AML-193 (cell line): ENCODE data around the gene CHD9.
A peak's percentile ranks its signal among the peaks of the same experiment; 100 is the strongest.
"Not testable (repeated sequence)": the region's sequence is repeated elsewhere in the genome, so short reads cannot be mapped to it uniquely, and the experiment has no call there.

Source experiments
- DNase-seq, 2 experiments: peaks; one replicate each; lab custom pipeline; 2025; lab: John Stamatoyannopoulos, UW

Gene CHD9, protein sequence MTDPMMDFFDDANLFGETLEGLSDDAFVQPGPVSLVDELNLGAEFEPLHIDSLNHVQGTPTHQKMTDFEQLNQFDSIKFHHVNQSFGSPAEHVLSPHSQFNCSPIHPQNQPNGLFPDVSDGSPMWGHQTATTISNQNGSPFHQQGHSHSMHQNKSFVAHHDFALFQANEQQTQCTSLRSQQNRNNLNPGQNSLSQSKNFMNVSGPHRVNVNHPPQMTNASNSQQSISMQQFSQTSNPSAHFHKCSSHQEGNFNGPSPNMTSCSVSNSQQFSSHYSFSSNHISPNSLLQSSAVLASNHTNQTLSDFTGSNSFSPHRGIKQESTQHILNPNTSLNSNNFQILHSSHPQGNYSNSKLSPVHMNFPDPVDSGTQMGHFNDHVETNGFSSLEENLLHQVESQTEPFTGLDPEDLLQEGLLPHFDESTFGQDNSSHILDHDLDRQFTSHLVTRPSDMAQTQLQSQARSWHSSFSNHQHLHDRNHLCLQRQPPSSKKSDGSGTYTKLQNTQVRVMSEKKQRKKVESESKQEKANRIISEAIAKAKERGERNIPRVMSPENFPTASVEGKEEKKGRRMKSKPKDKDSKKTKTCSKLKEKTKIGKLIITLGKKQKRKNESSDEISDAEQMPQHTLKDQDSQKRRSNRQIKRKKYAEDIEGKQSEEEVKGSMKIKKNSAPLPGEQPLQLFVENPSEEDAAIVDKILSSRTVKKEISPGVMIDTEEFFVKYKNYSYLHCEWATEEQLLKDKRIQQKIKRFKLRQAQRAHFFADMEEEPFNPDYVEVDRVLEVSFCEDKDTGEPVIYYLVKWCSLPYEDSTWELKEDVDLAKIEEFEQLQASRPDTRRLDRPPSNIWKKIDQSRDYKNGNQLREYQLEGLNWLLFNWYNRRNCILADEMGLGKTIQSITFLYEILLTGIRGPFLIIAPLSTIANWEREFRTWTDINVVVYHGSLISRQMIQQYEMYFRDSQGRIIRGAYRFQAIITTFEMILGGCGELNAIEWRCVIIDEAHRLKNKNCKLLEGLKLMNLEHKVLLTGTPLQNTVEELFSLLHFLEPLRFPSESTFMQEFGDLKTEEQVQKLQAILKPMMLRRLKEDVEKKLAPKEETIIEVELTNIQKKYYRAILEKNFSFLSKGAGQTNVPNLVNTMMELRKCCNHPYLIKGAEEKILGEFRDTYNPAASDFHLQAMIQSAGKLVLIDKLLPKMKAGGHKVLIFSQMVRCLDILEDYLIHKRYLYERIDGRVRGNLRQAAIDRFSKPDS (N-terminal part only)

DNA sequence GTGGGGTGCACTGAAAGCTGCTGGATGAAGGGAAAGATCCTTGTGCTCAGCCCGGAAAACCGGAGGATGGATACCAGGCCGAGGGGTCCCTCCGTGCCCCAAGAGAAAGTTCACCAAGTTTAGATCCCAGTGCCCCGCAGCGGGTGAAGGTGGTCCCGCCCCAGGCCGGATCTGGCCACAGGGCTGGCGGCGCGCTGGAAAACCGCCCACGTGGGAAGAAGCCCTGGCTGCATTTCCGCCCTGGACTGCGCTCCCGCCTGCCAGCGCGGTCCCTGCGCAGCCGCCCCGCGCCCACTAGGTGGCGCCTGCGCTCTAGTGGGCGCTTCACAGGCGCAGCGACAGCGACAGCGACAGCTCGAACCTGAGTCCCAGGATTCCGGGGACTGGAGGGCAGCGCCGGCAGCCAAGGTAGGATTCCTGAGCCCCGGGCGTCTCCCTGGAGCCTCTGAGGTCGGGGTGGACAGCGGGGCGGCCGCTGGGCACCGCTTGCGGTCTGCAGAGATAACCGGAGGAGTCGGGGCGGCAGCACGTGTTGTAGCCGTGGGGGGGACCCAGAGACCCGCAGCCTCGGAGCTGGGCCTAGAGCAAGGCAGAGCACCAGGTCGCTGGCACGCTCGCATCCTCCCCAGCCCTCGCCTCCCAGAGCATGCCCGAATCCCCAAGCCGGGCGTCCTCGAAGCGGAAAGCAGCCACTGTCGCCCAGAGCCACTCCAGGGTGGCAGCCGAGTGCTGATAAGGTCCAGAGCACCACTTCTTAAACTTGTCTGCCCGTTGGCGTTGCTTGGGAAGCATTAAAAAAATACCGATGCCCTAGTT lies at the start of gene CHD9:
CHD9 (plus strand) TSS at position 322 of the 816 bp plus-strand sequence. CDS start 101,099 bp downstream, outside the sequence.
- peak; percentile 73 to 77 for DNase-seq

DNA sequence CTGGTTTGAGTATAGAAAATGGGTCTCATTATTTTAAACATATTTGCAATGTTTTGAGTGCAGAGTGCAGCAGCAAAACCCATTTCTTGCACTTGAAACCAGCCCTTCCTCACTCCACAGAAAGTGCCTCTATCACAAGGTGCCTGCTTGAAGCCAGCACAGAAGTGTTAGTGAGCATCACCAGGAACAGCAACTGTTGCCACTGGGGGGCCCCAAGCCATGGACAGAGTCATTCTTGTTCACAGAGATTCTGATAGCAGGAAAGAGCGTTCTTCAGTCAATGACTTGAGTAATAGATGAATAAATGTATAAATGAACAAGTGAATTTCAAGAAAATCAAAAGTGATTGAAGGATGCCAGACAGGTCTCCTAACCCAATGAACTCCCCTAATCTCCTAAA lies 47.7 kb upstream of the CHD9 start:
- no peak for DNase-seq

DNA sequence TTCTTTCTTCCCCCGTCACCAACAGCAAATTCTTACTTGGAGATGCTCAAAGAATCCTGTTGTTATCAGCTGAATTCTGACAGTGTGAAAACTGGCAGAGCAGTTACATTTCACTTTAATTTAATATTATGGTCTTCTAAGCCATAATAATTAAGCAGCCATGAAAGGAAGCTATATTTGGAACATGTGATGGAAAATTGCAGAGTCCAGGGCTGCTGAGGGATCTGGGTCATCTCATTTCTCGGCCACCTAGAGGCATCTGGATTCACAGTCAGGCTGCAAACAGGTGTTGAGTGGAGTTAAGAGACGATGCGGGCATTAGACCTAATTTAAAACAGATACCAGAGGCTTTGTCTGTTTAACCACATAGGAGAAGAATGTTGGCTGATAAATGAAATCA lies 40.5 kb upstream of the CHD9 start:
- DNase-seq, result no peak

DNA sequence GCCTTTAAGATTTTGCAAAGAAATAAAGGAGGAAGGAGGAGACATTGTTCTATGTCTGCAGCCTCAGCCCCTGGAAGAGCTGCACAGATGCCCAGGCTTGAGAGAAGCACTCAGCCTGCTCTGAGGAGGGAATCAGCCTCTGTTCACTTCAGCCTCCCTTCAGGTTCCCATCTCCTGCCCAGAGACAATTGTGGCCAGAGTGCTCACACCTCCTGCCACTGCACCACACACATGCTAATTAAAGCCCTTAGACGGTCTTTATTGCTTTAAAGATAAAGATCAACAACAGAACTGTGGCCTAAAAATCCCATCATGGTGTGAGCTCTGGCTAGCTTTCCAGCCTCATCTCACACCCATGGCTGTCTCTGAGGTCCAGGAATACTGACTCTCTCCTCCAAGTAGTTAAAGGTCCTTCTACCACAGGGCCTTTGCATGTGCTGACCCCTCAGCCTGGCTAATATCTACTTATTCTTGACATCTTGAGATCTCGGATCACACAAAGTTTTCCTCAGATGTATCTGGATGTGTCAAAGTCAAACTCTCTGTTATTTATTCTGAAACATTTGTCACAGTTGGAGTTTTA lies 35.9 kb upstream of the CHD9 start:
- no peak for DNase-seq

DNA sequence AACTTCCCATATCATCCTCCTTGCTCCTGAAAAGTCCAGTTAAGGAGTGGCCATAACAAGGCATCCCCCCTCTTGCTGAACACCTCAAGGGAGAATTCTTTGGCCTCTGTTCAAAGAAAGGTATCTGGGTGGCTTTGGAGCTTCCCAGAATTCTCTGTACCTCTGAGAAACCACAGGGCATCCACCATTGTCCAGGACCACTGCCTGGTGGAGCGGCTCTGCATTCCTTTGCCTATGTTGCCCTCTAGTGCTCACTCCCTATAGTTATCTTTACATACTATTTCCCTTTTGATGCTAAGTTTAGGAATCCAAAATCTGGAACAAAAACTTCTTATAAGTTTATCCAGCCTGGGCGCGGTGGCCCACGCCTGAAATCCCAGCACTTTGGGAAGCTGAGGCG lies 32.4 kb upstream of the CHD9 start:
- peak; percentile 33 to 35 for DNase-seq

DNA sequence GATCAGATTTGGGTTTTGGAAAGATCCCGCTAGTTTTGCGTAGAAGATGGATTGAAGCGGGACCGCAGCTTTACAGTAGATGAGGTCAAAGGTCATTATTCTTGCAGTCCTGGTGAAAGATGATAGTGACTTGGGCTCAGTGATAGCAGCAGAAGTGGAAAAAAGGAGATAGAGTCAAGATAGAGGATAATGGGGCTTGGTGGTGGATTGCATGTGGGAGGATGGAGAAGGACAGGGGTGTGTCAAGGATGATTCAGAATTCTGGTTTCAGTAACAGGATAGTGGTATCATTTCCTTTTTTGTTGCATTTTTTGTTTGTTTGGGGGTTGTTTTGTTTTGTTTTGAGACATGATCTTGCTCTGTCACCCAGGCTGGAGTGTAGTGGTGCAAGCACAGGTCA lies 30.7 kb upstream of the CHD9 start:
- DNase-seq, result no peak

DNA sequence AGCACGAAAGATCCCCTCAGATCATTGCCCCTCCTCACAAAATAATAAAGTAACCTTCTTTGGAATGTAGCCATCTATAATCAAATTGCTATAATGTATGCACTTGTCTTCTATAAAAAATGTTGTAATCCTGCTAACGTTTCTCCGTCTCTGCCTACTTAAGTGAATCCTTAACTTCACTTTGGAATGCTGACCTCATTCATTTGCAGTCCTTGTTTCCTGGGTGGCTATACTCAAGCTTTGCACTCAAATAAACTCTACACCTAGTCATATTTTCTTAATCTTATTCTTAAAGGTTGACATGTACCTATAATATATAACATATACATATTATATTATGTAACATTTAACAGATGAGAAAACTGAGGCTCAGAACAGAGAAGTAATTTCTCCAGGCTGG lies 24.8 kb upstream of the CHD9 start:
- DNase-seq, result no peak

DNA sequence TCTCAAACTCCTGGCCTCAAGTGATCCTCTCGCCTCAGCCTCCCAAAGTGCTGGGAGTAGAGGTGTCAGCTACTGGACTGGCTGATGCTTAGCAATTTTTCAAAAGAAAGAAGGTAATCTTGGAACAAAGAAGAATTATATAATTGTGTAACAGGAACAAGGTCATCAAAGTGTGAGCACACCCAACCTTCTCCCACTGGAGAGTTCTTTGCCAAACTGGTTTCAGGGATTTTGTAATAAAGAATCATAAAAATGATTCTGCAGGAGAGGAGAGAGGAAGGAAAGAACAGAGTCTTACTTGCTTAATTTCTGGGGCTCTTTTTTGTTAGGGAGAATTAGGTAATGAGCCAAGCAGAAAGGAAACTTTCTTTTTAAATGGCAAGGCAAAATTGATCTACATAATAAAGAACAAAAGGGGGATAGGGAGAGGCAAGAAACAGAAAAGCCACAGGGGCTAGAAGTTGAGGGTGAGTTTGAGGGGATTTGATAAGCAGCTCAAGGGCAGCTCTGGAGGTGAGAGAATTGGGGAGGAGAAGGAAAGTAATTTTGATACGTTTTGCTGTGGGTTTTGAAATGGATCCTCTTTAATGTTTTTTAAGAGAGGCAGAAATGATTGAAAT lies 23.4 kb upstream of the CHD9 start:
- DNase-seq, result no peak

DNA sequence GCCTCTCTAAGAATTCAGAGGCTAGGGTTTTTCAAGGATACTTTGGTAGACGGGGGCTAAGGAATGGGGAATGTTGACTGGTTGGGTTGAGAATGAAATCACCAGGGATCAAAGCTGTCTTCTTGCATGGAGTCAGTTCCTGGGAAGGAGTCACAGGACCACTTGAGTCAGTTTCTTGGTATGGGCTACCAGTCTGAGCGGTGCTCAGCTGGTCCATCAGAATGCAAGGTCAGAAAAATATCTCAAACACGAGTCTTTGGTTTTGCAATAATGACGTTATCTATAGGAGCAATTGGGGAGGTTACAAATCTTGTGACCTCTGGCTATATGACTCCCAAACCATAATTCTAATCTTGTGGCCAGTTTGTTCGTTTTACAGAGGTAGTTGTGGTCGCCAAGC lies 20.5 kb upstream of the CHD9 start:
- no peak for DNase-seq

DNA sequence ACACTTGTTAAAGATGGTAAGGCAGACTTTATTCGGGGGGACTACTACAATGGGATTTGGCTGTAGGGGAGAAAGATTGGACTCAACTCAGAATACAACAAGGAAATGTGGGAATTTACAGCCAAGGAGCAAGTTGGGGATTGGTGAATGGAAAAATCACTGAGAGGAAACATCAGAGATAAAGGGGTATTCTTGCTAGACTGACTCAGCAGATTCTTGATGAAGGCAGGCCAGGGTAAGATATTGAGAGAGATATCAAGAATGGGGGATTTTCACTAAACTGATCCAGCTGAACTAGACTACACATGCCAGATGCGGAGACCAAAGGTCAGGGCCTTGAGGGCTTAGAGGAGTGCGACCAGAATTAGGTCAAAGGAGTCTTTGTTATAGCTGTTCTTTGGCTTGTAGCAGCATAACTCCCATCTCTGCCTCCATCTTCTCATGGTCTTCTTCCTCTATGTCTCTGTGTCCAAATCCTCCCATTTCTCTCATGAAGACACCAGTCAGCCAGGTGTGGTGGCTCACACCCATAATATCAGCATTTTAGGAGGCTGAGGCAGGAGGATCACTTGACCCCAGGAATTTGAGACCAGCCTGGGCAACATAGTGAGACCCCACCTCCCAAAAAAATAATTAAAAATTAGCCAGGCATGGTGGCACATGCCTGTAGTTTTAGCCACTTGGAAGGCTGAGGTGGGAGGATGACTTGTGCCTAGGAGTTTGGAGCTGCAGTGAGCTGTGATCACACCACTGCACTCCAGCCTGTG lies 19.4 kb upstream of the CHD9 start:
- no peak for DNase-seq

DNA sequence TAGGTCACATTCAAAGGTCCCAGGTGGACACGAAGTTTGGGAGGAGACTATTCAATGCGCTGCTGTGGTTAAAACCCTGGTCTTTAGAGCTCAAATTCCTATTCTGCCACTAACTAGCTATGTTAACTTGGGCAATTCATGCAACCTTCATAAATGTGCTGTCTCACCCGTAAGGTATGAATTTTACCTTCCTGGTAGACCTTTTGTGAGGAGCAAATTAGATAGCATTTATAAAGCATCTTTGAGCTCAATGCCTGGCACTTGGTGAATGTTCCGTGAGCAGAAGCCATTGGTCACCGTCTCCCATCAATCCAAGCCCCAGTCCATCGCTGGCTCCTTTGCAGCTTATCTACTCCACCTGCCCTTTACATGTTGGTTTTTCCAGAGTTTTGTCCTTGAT lies 18.7 kb upstream of the CHD9 start:
- no peak for DNase-seq

DNA sequence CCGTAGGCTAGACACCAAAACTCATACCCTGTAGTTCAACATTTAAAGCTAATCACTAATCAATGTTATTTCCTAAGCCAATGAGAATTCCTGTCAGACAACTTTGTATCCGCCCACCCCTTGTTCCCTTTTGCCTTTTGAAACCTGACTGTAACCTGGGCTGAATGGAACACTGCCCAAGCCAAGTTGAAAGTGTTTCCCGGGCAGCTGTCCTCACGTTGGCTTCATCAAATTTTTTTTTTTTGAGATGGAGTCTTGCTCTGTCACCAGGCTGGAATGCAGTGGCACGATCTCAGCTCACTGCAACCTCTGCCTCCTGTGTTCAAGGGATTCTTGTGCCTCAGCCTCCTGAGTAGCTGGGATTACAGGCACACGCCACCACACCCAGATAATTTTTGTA lies 18.1 kb upstream of the CHD9 start:
- DNase-seq, result not testable (repeated sequence)

DNA sequence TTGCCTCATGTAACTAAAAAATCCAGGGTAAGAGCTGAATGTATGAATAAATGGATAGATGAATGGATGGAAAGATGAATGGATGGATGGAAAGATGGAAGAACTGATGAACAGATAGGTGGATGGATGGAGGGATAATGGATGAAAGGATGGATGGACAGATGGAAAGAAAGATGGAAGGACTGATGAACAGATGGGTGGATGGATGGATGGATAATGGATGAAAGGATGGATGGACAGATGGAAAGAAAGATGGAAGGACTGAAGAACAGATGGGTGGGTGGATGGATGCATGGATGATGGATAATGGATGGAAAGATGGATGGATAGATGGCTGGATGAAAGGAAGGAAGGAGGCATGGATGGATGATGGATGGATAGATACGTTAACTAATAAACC lies 14.0 kb upstream of the CHD9 start:
- no peak for DNase-seq

DNA sequence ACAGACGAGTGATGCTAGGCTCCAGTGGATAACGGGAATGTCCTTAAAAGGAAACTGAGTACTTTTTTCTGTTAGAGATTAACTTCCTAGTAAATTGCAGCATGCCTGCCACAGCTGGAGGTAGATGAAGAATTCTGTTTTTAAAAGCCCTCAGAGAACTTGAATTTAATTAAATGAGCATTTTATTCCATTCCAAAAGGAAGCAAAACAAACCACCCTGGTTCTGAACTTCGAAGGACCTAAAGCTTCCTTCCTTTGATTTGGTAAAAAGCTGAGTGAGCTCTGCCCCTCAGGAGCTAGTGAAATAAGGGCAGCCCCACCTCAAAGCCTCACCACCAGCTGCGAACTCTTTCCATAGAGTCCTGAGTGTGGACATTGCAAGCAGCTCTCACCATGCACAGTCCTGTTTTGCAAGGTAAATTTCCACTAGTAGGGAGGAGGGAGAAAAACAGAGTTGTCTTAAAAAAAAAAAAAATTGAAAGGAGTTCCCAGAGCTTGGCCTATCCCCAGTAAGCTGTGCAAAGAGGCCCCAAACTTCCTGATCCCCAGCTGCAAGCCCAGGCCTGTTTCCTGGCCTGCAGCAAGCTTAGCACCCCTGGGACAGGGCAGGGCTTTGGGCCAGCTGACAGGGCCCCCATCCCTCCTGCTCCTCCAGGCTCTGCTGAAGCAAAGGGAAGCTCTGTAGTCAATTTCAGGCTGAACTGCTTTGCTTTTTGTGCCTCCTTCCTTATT lies 13.3 kb upstream of the CHD9 start:
- no peak for DNase-seq

DNA sequence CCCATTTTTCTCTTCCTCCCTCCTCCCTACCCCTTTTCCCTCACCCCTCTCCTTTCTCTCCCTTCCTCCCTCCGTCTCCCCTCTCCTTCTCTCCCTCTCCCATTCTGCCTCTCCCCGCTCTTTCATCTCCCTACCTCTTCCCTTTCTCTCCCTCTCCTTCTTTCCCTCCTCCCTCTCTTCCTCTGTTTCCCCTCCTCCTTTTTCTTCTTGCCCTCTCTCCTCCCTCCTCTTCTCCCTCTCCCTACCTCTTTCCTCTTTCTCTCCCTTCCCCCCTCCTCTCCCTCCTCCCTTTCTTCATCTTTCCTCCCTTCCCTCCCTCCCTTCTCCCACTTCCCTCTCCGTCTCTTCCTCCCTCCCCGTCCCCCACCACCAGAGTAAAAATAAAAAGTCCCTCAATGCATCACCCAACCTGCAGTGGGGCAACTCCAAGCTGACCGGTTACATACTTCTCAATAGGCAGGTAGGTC lies 12.5 kb upstream of the CHD9 start:
- no peak for DNase-seq

DNA sequence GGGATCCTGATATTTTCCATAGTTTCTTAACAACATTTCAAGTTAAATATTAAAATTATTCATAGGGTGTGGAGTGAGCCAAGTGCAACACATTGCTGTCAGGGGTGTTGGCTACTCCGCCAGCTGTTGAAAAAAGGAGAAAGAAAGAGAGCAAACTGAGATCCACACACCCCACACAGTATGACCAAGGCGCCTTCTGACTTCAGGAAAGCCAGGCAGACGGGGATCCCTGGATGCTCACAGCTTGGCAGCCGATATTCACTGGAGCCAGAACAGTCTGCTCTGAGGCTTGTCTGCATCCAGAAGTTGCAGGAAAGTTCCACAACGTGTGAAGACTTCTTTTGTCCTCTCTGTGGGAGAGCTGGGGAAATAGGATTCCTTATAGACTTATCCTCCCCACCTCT lies 11.4 kb upstream of the CHD9 start:
- no peak for DNase-seq

DNA sequence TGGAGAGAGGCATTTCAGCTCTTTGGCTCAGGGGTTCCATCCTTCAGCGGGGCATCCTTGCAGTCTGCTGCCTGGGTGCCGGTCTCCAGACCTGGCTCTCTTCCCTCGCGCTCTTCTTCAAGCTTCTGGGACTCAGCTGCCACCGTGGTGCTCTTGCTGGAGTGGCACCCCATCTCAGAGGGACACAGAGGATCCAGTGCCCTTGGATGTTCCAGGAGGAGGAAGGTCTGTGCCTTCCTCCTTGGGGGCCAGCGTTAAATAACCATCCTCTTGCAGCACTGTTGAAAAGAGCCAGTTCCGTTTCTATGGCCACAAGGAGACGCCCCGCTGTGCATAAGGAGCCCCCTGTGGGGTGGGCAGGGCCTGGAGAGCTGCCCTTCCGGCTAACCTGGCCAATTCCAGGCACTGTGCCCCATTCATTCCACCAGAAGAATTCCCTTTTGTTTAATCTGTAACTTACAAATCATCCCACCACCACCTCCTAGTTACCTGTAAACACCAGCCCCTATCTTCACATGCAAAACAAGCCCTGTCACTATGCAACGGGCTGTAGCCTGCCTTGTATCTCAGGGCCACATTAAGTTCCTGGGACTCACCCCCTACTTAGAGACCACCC lies 10.7 kb upstream of the CHD9 start:
- no peak for DNase-seq

DNA sequence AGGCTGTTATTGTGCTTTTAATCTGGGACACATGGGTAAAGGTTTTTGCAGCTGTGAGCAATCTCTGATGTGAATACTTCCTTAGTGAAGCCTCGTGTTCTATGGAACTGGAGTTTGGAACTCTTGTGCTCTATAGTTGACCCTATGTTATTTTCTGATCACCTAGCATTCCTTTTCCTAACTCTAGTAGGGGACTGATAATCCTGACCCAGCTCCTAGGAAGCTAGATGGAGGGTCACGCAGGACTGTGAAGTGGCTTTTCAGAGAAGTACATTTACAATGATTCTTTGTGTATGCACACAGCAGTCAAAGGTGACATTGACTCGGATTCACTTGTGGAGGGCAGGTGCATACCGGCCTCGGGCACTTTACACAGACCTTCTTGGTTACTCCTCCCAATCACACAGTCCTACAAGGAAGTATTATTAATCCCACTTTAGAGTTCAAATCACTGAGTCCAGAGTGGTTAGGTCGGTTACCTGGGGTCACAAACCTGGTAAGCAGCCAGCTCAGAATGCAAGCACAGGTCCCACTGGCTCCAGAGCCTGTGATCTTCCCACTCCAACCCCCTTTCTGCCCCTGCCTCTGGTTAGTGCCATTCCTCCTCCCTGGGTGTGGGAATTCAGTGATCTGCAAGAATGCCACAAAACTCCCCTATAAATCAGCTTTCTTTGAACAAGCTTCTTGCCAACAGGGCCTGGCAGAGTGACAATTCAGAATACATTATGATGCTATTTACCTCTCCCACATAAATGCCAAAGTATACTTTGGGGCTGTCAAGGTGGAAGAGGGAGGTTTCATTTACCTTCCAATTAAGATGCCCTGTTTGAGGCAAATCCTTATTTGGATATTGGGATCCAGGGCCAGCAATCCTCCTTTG lies 9.2 kb upstream of the CHD9 start:
- DNase-seq, result no peak
